Fibroblast of skin of left biceps (primary cell): ENCODE measurements around the gene RRAS2.
"Not testable (repeated sequence)": the region's sequence is repeated elsewhere in the genome, so short reads cannot be mapped to it uniquely, and the experiment has no call there.

Source experiments
- DNase-seq, 2 experiments: peaks; one replicate each; pipeline ENCODE4 v3.0.0-alpha.2; 2013; ENCODE audit warnings: low read depth in 2 of 2

RRAS2 gene

DNA sequence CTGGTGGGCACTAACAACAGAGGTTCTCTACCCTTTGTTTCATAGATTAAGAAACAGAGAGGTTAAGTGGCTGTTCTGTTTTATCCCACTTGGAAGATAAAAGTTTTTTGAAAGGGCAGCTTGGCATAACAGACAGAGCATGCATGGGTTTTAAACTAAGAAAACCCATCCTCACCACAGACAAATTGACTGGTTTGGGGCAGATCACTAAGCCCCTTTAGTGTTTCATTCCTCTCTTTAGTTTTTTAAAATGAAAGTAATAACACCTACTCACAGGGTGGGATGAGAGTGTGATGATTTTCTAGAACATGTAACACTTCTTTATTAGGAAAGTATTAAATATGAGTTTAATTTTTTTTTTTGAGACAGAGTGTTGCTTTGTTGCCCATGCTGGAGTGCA, 12.3 kb upstream of the RRAS2 start:
- no peak for DNase-seq

DNA sequence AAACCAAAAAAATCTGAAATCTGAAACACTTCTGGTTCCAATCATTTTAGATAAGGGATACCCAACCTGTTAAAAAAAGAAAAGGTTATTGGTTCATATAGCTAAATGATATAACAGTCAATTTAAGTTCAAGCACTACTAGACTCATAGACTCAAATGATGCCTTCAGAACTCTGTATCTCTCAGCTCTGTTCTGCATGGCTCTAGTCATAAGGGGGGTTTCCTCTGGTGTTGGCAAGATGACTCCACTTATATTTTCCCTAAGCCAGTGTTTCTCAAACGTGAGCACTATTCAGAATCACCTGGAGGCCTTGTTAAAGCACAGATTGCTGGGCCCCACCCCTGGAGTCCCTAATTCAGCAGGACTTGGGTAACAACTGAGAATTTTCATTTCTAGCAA, 11.5 kb upstream of the RRAS2 start:
- DNase-seq: no peak

DNA sequence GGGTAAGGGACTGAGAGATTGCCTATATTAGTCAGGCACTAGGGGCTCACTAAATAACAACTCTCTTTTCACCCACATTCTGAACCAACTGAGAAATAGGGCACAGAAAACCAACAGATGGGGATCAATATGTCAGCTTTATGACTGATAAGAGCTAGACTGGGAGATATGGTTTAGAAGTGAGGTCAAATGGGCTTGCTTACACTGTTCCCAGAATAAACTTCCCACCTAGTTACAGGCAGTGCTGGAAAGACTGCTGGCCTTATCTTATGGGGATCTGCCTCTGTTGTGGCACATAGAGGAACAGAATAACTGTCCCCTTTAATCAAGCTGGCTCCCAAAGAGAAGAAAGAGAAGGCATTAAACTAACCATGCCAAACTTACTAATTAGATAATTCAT, 10.6 kb upstream of the RRAS2 start:
- no peak for DNase-seq

DNA sequence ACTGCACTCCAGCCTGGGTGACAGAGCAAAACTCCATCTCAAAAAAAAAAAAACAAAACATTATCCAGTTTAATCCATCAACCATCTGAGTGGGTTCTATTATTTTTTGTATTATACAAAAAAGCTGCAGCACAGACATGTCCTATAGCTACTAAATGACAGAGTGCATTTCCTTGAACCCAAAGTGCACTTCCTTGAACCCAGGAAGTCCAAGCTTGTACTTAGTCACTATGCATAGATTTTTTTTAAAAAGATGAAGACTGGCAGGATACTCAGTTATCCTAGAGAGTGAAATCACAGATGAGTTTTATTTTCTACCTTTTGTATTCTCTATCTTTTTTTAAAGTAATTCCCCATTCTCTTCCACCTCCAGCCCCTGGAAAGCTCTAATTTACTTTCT, 8.0 kb upstream of the RRAS2 start:
- DNase-seq: no peak

DNA sequence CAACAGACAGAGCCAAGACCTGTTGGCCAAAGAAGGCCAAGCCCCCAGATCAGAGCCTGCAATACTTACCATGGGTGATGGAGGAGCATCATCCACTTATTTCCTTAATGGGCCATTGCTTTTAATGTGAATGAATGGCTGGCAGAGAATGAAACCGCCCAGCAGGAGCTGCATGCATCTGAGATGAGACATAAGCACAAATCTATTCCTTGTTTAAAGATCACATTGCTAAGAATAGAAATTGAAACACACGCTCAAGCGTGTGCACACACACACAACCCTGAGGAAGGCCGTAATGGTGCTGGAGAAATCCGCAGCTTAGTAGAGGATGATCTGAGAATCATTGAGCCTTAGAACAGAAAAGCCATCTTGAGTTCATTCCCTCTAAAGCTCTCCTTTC, 5.3 kb upstream of the RRAS2 start:
- DNase-seq: no peak

DNA sequence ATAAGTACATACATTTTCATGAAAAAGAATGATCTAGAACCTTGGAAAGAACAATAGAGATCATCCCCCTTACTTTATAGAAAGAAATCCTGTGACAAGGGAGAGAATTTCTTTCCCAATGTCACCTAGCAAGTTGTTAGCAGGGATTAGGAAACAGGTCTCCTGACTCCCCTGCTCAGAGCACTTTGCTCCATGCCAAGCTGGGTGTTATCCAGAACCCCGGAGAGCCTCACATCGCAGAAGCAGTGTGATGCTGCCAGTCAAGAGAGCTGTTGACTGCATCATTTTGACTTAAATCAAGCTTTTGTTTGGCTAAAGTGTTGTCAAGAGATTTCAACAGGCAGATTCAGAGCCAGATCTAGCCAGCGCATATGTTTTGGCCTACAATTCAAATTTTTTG, 3.6 kb upstream of the RRAS2 start:
- DNase-seq: no peak

DNA sequence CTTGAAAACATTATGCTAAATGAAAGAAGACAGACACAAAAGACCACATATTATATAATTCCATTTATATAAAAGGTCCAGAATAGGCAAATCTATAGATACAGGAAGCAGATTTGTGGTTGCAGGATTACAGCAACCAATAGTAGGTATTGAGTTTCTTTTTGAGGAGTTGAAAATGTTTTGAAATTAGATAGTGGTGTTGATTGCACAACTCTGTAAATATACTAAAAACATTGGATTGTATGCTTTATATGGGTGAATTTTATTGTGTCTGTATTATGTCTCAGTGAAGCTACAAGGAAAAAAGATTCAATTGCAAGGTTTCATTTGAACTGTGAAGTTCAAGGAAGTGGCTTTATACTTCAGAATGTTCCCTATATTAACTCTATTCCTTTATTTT, 3.0 kb upstream of the RRAS2 start:
- no peak for DNase-seq

DNA sequence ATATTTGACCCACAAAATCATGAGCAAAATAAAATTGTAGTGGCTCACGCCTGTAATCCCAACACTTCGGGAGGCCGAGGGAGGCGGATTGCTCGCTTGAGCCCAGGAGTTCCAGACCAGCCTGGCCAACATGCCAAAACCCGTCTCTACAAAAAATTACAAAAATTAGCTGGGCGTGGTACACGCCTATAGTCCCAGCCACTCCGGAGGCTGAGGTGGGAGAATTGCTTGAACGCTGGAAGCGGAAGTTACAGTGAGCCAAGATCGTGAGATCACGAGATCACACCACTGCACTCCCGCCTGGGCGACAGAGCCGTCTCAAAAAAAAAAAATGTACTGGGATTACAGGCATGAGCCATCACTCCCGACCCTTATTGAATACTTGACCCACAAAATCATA, 2.0 kb upstream of the RRAS2 start:
- DNase-seq: no peak

DNA sequence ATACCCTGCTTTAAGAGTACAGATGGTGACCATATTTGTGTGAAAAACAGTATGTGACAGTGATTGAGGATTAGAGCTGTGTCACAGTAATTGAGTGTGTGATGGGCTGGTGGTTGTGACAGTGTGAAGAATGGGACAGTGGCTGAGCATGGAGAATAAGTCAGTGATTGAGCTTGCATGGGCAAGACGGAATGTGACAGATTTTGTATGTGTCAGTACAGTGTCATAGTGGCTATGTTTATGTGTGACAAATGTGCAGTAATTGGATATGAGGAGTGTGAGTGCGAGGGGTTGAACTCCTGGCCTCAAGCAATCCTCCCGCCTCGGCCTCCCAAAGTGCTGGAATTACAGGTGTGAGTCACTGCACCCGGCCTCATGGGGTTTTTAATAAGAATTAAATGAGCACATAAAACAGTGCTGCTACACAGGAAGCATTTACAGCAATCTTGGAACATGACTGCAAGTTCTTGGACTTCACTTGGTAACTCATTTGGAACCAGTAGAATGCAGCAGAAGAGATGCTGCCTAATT, 583 bp upstream of the RRAS2 start:
- DNase-seq: no peak

DNA sequence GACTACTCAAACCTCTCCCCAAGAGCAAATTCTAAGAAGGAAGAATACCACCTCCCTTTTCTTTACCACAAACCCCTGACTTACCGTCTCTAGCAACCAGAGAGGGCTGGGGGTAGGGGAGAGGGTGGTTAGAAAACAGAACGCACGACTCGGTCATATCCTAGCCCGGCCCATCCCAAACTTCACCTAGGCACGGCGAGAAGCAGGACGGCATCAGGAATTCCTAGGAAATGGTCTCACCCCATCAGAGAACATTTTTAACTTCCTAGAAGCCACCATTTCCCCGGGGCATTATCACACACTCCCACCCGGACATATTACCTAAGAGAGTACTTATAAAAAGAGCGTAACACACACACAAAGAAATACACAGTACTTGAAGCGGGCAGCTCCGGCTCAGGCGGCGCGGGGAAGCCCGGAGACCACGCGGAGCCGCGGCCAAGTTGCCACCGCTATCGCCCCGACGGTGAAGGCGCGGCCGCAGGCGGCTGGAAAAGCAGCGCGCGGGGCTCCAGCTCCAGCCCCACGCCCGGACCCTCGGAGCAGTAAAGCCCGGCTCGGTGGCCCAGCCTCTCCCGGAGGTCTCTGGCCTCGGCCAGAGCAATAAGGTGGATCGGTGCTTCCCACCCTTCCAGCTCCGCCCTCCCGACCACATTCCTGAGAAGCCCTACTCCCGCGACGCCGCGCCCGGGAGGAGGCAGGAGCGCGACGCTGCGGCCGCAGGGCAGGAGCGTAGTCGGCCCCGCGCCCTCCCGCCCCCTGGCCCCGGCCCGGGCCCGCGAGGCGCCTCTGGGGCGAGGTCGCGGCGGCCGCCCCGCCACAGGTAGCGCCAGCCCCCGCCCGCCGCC, 878 bp downstream of the RRAS2 start:
- DNase-seq: no peak

DNA sequence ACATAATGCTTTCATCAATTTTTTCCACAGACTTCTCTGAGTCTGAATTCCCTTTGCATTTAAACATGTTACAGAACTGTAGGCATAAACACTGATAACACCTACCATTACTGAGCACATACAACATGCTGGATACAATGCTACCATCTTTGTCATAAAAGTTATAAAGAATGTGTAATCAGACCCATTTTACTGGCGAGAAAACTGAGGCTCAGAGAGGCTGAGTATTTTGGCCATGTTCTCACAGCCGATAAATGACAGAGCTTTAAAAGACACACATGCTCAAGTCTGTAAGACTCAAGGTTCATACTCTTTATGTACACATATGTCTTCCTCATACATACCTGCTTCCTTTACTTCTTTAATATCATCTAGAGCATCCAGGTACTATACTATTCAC, 2.6 kb downstream of the RRAS2 start:
- DNase-seq: no peak

DNA sequence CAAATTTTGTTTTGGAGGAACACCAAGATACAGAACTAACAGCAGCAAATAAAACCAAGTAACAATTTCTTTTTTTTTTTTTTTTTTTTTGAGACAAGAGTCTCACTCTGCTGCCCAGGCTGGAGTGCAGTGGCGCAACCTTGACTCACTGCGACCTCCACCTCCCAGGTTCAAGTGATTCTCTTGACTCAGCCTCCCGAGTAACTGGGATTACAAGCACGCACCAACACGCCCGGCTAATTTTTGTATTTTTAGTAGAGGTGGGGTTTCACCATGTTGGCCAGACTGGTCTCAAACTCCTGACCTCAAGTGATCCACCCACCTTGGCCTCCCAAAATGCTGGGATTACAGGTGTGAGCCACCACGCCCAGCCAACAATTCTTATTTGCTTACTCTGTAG, 4.4 kb downstream of the RRAS2 start:
- DNase-seq: not testable (repeated sequence)

DNA sequence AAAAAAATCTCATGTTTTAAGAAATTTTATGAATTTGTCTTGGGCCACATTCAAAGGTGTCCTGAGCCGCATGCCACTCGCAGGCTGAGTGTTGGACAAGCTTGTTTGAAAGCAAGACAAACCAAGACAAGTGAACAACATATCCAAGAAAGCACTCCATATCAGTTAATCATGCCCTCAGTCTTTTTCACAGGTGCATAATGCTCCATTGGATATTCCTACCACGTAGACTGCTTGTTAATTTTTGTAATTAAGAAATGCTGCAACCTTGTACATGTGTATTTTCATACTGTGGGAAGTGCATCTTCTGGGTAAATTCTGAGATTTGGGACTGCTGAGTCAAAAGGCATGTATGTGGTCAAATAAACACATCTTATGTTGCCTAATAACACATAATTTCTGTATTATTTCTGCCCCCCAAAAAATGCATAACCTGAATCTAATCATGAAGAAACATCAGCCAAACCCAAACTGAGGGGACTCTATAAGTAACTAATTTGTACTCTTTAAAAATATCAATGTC, 8.2 kb downstream of the RRAS2 start:
- DNase-seq: no peak

DNA sequence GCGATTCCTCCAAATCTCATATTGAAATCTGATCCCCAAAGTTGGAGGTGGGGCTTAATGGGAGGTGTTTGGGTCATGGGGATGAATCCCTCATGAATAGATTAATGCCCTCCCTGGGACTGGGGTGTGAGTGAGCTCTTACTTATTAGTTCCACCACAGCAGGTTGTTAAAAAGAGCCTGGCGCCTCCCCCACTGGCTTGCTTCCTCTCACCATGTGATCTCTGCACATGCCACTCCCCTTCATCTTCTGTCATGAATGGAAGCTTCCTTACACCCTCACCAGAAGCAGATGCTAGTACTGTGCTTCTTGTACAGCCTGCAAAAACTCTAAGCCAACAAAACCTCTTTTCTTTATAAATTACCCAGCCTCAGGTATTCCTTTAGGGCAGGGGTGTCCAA, 8.8 kb downstream of the RRAS2 start:
- DNase-seq: no peak

DNA sequence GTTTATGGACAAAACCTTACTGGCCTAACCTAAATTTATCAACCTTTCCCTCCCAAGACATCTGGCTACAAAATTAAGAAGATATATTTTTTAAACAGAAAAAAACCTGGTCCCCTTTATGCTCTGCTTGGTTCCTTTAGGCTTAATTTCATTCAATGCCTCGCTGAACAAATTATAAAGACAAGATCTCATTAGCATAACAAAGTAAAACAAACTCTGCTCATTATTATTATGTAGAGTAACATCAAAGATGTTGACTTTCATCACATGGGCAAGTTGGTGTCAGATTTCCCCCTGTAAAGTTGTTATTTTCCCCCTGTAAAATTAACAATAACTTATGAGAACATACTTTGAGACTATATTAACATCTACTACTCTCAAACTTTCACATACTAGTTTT, 11.0 kb downstream of the RRAS2 start:
- DNase-seq: no peak

DNA sequence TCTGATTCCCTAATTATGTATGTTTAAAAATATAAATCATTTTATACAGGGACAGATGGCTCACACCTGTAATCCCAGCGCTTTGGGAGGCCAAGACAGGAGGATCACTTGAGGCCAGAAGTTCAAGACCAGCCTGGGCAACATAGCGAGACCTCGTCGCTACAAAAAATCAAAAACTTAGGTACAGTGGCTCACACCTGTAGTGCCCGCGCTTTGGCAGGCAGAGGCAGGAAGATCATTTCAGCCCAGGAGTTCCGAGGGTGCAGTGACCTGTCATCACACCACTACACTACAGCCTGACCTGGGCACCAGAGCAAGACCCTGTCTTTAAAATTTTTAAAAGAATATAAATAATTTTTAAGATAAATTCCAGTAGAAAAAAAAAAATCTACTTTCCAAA, 11.5 kb downstream of the RRAS2 start:
- DNase-seq: no peak

DNA sequence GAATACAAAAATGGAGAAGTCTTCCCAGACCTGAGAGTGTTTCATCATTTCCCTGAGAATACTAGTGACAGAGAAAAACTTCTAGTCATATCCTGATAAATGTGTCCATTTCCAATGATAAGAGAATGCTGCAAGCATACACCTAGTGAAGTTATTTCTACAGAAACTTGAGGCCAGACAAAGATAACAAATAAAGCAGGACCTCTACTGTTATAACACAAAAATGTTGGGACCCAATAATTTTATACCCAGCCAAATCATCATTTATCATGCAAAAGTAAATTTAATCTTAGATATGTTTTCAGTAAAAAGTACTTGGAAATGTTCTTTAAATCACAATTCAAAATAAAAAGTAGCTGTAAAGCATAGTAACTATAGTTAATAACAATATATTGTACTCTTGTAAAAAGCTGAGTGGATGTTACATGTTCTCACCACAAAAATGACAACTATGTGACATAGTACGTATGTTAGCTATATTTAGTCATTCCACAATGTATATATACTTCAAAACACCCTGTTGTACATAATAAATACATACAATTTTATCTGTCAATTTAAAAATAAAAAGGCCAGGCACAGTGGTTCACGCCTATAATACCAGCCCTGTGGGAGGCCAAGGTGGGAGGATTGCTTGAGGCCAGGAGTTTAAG, 12.6 kb downstream of the RRAS2 start:
- DNase-seq: no peak

DNA sequence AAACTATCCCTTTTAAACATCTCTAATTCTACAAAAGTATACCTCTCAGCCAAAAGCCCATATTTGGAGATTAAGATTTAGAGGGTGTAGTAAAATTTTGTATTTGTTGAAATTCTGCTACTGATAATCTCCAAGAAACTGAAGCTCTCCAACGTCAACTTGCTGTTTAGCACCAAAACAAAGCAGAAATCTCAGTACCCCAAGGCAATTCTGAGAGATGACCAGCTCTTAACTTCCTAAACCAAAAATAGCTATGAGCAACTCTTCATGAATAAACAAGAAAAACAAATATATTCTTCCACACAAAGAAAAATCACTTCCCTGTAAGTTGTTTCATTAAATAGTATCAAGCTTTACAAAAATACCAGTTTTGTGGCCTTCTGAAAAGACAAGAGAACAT, 13.3 kb downstream of the RRAS2 start:
- no peak for DNase-seq

DNA sequence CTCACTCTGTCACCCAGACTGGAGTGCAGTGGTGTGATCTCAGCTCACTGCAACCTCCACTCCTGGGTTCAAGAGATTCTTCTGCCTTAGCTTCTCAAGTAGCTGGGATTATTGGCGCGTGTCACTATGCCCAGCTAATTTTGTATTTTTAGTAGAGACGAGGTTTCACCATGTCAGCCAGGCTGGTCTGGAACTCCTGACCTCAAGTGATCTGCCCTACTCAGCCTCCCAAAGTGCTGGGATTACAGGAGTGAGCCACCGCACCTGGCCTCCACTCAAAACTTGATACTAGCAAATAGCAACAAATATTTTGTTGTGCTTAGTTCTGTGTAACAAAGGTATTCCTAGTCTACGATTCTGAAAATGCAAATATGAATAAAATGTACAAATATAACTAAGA, 14.0 kb downstream of the RRAS2 start:
- DNase-seq: not testable (repeated sequence)

DNA sequence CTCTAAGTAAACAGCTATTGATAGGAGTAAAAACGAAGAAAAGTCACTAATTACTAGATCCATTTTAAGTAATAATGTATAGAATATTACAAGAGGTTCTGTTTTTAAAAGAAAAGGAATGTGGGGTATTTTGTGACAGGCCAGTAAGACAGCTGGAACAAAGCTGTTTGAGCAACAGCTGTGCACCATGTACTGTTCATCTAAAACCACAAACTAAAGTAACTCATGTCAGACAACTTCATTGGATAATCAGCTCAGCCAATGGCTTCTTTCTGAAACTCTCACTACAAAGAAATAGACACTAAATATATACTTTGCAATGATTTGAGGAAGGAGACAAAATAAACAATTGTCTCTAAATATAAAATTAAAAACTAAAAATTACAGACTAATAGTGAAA, 16.1 kb downstream of the RRAS2 start:
- DNase-seq: no peak

DNA sequence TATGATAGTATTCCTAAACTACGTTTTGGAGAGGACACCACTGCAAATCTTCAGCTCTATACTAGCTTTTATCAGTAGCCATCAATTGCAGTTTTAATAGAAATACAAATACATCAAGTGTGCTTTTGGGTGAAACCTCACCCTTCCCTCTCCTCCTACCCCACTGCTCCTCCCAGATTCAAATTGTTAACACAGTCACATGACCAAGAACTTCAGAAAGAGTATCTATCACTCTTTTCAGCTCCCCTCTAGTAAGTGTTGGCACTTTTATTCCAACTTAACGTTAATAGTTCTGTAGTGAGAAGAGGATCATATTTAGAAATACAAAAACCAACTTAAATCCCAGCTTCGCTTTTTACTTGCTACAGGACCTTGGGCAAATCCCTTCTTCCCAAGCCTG, 17.0 kb downstream of the RRAS2 start:
- no peak for DNase-seq

DNA sequence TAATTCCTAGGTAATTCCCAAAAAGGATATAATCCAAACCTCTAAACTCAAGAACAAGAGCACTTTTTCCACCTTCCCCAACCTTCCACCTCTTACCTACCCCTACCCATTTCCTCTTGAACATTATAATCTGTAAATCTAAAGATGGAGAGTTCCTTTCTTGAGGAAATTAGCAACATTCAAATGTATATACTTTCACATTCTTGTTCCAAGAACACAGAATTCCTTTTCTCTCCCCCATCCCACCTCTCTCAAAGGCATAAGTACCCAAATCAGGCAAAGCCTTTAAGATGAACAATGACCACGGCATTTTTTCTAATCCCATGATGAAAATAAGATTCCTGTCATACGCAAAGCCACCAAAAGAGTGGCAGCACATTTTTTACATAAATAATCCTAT, 18.3 kb downstream of the RRAS2 start:
- DNase-seq: no peak

DNA sequence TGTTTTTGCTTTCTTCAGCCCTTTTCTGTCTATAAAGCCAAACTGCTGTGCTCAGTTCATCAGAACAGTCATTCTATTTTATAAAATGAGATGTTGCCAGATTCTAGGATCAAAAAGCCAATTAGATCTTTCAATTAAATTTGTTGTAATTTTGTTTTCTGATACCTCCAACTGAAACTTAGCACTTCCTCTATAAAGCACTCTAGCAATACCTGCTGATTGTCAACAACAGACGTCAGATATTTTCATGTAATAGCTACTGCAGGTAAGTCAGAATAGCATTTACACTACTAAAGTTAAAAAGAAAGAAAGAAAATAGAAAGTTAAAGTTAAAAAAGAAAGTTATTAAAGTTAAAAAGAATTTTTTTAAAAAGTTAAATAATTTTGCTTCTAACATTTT, 19.6 kb downstream of the RRAS2 start:
- no peak for DNase-seq
